ENCODE measurements around the gene TUSC2. TPM values are rescaled to one million over a fixed set of nuclear protein-coding genes. Genes with fewer than 3 reads are reported as not detected.

TUSC2 gene
- total and polyA plus RNA-seq, 10 of the 15 experiments (the other 5 are each of a cell fraction or from before 2014, with no cell fraction given) = 4.0 to 73.8 (median 34.3) TPM

DNA sequence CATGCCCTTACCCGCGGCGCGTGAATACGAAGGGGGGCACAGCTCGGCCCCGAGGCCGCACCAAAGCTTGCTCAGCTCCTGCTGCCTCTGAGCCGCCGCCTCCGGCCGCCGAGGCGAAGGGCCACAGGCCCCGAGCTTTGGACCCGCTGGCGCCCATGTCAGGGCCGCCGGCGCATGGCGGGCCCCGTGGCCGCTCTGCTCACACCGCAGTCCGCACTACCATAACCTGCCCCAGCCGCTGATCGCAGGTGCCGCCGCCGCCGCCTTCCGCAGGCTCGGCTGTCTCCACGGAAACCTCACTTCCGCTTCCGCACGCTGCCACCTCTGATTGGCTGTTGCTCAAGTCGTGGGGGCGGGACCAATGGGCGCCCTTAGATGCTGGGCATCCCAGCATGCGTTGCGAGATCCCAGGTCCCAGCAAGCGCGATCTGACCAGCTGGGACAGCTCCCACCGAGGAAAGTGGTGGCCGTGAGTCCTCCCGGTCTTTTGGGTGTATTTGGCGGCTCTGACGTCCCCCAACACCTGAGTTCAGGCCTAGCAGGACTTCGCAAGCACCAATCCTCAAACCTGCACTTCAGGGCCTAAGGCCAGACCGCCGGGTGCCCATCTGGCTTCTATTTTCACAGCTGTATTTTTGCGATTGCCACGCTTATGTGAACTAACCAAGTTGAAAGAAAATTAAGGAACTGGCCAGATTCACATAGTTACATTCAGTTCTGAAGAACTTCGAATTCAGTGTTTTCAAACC lies at the start of gene TUSC2 (continued):
- TF ChIP-seq PAX5 (IDR thresholded peaks at IDR 0.05; ENCODE audit: borderline replicate concordance, low read depth, low read length) (0 out of 2 replicates have a peak, but pooled peaks have one; percentile 22), ZNF687 (IDR thresholded peaks at IDR 0.05) (peak; percentile 54; the same call in 1 of the 2 replicates), ATF7 (IDR thresholded peaks at IDR 0.05; ENCODE audit: low read depth) (no peak), EZH2 (IDR thresholded peaks at IDR 0.05; ENCODE audit: borderline replicate concordance, control insufficient read depth, low read depth, low read length) (no peak), NFXL1 (IDR thresholded peaks at IDR 0.05; ENCODE audit: borderline replicate concordance) (no peak), POLR2AphosphoS5 (IDR thresholded peaks at IDR 0.05; ENCODE audit: low read length) (peak; percentile 79), FOS (IDR thresholded peaks at IDR 0.05; ENCODE audit: borderline replicate concordance, extremely low read depth, insufficient read length) (no peak), SUZ12 (IDR thresholded peaks at IDR 0.05; ENCODE audit: unreplicated experiment) (no peak)
